Transverse colon (tissue), 4 donors: Measurements from ENCODE around the gene PTH1R. TPM values are rescaled to one million over a fixed set of nuclear protein-coding genes. Genes with fewer than 3 reads are reported as not detected.

Source experiments
- DNase-seq: peaks from one replicate; pipeline ENCODE4 v3.0.0-alpha.2; 2019
- H3K27ac ChIP-seq, 4 donors: fragments of 200-600 bp; sonication (generic); 2 replicates each; pipeline ENCODE4 v1.5.1; 2016 to 2018; ENCODE audit warnings: inconsistent platforms in 4 of 4
- H3K27me3 ChIP-seq: fragments of 200-600 bp; sonication (generic); 2 replicates; pipeline ENCODE4 v1.5.1; 2017; ENCODE audit warnings: inconsistent platforms
- H3K36me3 ChIP-seq, 4 donors: fragments of 200-600 bp; sonication (generic); 2 replicates each; pipeline ENCODE4 v1.5.1; 2017 to 2019; ENCODE audit warnings: inconsistent platforms in 4 of 4
- H3K4me1 ChIP-seq, 4 donors: fragments of 200-600 bp; sonication (generic); 2 replicates each; pipeline ENCODE4 v1.5.1; 2017 to 2020; ENCODE audit warnings: inconsistent platforms in 4 of 4
- H3K4me3 ChIP-seq, 4 donors: fragments of 200-600 bp; sonication (generic); 1 replicate in 1 of 4; 2 replicates in 3 of 4; pipeline versions ENCODE4 v1.5.1 to v1.6.1; 2017 to 2019; ENCODE audit warnings: inconsistent platforms in 4 of 4
- H3K9me3 ChIP-seq, 2 donors: fragments of 200-600 bp; sonication (generic); 2 replicates each; pipeline ENCODE4 v1.5.1; 2017 to 2019; ENCODE audit warnings: inconsistent platforms in 2 of 2
- EP300 ChIP-seq: sonication (generic); formaldehyde crosslinking; IDR thresholded peaks from one replicate; pipeline ENCODE4 v1.6.1; 2017; ENCODE audit warnings: antibody characterized with exemption, low read depth
- POLR2A ChIP-seq: fragments of 450-650 bp; IDR thresholded peaks from one replicate; pipeline ENCODE4 v1.6.1; 2016; ENCODE audit warnings: antibody characterized with exemption, mild to moderate bottlenecking, moderate library complexity
- POLR2AphosphoS5 ChIP-seq, 3 donors: sonication (generic); formaldehyde crosslinking; IDR thresholded peaks; one replicate each; pipeline ENCODE4 v1.6.1; 2016; ENCODE audit warnings: antibody characterized with exemption in 3 of 3
- WGBS, 2 donors: methylation state at CpG; one replicate each; pipeline ENCODE4 v1.1.5; 2018; ENCODE audit warnings: low coverage in 1 of 2; 5-methylcytosine and 5-hydroxymethylcytosine counted together
- in situ Hi-C, 4 donors: fragments of 200-750 bp; cut with MboI; loops; one replicate each; pipeline versions ENCODE4 v1.15.0 to v1.15.1; 2017; ENCODE audit warnings: low sequenced_read_pairs in 3 of 4, low pct_ligation_motif_present in 1 of 4, low pct_unique_long_range_greater_than_20kb in 1 of 4
- intact Hi-C: fragments of 100-400 bp; cut with DNase I; formaldehyde crosslinking; loops from one replicate; pipeline ENCODE4 v1.15.1; 2023; ENCODE audit warnings: low total_unique reads
- total RNA-seq, 4 donors: library from RNA; depleted of rRNA; stranded (reverse); fragments of >200 nt; gene quantifications; one replicate each; pipeline ENCODE4 v1.1.0, GENCODE V29; 2016
- TF ChIP-seq, protein P1 (sequence below), 5 experiments: fragments of 200-600 bp in 3 of 5; fragments of 450-650 bp in 2 of 5; sonication (generic) in 3 of 5; IDR thresholded peaks; 1 replicate in 2 of 5; 2 replicates in 3 of 5; pipeline ENCODE4 v1.5.1; 2016 to 2017; ENCODE audit warnings: antibody characterized with exemption in 5 of 5, inconsistent platforms in 3 of 5, mild to moderate bottlenecking in 2 of 5, moderate library complexity in 1 of 5

PTH1R gene
- total RNA-seq, 4 donors from 2014 or later: 0.60 to 2.5 (median 1.4) TPM; not detected in 1

GRCh38 chr3:46918634-46919033 lies 41.1 kb downstream of the PTH1R start:
- no peak overlapping the region for H3K4me3 ChIP-seq
- DNase-seq: no peak
- in situ Hi-C loops (no loop called here), intact Hi-C loops (no loop called here)
- peaks cover 0 to 51% (median 14%) of the 10 kb centered on the region in 4 donors for H3K36me3 ChIP-seq
- TF ChIP-seq POLR2A (no peak), EP300 (no peak), POLR2AphosphoS5 (IDR thresholded peaks at IDR 0.05) (no peak)
- TF ChIP-seq, protein P1, sequence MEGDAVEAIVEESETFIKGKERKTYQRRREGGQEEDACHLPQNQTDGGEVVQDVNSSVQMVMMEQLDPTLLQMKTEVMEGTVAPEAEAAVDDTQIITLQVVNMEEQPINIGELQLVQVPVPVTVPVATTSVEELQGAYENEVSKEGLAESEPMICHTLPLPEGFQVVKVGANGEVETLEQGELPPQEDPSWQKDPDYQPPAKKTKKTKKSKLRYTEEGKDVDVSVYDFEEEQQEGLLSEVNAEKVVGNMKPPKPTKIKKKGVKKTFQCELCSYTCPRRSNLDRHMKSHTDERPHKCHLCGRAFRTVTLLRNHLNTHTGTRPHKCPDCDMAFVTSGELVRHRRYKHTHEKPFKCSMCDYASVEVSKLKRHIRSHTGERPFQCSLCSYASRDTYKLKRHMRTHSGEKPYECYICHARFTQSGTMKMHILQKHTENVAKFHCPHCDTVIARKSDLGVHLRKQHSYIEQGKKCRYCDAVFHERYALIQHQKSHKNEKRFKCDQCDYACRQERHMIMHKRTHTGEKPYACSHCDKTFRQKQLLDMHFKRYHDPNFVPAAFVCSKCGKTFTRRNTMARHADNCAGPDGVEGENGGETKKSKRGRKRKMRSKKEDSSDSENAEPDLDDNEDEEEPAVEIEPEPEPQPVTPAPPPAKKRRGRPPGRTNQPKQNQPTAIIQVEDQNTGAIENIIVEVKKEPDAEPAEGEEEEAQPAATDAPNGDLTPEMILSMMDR (IDR thresholded peaks at IDR 0.05): no peak
- H3K4me1 ChIP-seq: peaks cover 0 to 4% (median 2%) of the 10 kb centered on the region in 4 donors
- H3K9me3 ChIP-seq: no peaks in the 10 kb centered on the region
- no peak overlapping the region for H3K27ac ChIP-seq
- WGBS, 2 donors: 92% methylated on average over 3 to 4 of the region's 4 CpGs
- H3K27me3 ChIP-seq: no peaks in the 10 kb centered on the region

- TF ChIP-seq EP300 (no peak), POLR2A (no peak), POLR2AphosphoS5 (IDR thresholded peaks at IDR 0.05) (no peak)
- TF ChIP-seq, protein P1 (IDR thresholded peaks at IDR 0.05): no peak
- Histone ChIP-seq H3K4me1 (peaks cover 0 to 2% (median under 1%) of the 10 kb centered on the region in 4 donors), H3K4me3 (no peak overlapping the region), H3K9me3 (no peaks in the 10 kb centered on the region), H3K27me3 (no peaks in the 10 kb centered on the region), H3K27ac (no peak overlapping the region), H3K36me3 (peaks cover 0 to 58% (median 18%) of the 10 kb centered on the region in 4 donors)
- peak; percentile 5 for DNase-seq
- WGBS, 2 donors: 89% methylated on average over 4 of the region's 4 CpGs; no CpG with 5 or more reads in 1 of the 2 donors
- intact Hi-C loops (loop anchor here (5.0 kb wide), 1 partner anchor 76 kb away; no protein-coding TSS in a partner anchor), in situ Hi-C loops (loop anchor here in 1 of 4 donors (10.0 kb wide), 1 partner anchor 74 kb away; no protein-coding TSS in a partner anchor)
Observed at GRCh38 chr3:46921041-46921440, 43.5 kb downstream of the PTH1R start.

DNA sequence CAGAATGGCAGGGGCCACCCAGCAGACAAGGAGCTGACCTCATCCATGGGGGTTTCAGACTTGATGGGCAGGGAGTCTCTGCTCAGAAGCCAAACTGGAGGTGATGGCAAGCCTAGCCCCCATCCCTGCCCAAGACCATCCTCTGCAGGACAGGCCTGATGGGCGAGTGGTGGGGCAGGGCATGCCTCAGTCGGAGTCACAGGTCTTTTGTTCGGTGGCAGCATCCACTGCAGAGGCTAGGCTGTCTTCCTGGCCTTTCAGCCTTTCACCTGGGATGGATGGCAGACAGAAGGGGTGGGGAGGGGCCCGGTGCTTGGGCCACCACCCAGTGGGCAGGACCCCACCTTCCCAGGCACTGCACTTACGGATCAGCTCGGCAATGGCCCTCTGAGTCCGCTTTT lies 44.4 kb downstream of the PTH1R start:
- H3K4me3 ChIP-seq: no peak overlapping the region
- TF ChIP-seq, protein P1 (IDR thresholded peaks at IDR 0.05): no peak
- no peak for TF ChIP-seq EP300
- DNase-seq: peak; percentile 5
- peaks cover 5 to 10% (median 7%) of the 10 kb centered on the region in 4 donors for H3K4me1 ChIP-seq
- WGBS, 2 donors: 93% methylated on average over 7 of the region's 7 CpGs; no CpG with 5 or more reads in 1 of the 2 donors
- H3K27me3 ChIP-seq: no peaks in the 10 kb centered on the region
- intact Hi-C loops: loop anchor here (5.0 kb wide), 1 partner anchor 75 kb away; no protein-coding TSS in a partner anchor
- H3K36me3 ChIP-seq: peaks cover 0 to 58% (median 18%) of the 10 kb centered on the region in 4 donors
- in situ Hi-C loops: loop anchor here in 1 of 4 donors (10.0 kb wide), 1 partner anchor 73 kb away; no protein-coding TSS in a partner anchor
- no peaks in the 10 kb centered on the region for H3K9me3 ChIP-seq
- no peak overlapping the region for H3K27ac ChIP-seq

GRCh38 chr3:46922426-46922825 lies 44.9 kb downstream of the PTH1R start:
- peak; percentile 1 for DNase-seq
- WGBS, 2 donors: 85 to 100% methylated on average over 2 to 4 of the region's 4 CpGs
- Histone ChIP-seq H3K36me3 (peaks cover 0 to 58% (median 18%) of the 10 kb centered on the region in 4 donors), H3K27ac (no peak overlapping the region), H3K9me3 (no peaks in the 10 kb centered on the region), H3K4me3 (no peak overlapping the region), H3K27me3 (no peaks in the 10 kb centered on the region), H3K4me1 (peaks cover 9 to 16% (median 12%) of the 10 kb centered on the region in 4 donors)
- intact Hi-C loops (loop anchor here (5.0 kb wide), 1 partner anchor 75 kb away; no protein-coding TSS in a partner anchor), in situ Hi-C loops (loop anchor here in 1 of 4 donors (10.0 kb wide), 1 partner anchor 72 kb away; no protein-coding TSS in a partner anchor)
- TF ChIP-seq, protein P1 (IDR thresholded peaks at IDR 0.05): no peak
- TF ChIP-seq POLR2A: no peak
